GM23338 (cell line): ENCODE measurements around the gene DNAJC1. TPM values are rescaled to one million over a fixed set of nuclear protein-coding genes. Genes with fewer than 3 reads are reported as not detected.

Experiments
- ATAC-seq: fragments of 200-7000 bp; cut with Tn5 transposase; 3 replicates; pipeline ENCODE4 v1.9.1; 2020
- DNase-seq: peaks from one replicate; pipeline ENCODE4 v3.0.0-alpha.2; 2015; ENCODE audit warnings: low spot score
- H2AFZ ChIP-seq: fragments of 200-600 bp; sonication (generic); 2 replicates; pipeline ENCODE4 v1.8.0; 2016; ENCODE audit warnings: antibody characterized with exemption, mild to moderate bottlenecking, moderate library complexity
- H3F3A ChIP-seq: fragments of 200-600 bp; sonication (generic); replicated peaks from 2 replicates; pipeline ENCODE4 v1.8.0; 2017; ENCODE audit warnings: antibody characterized with exemption, mixed run types, low read depth
- H3K27ac ChIP-seq: fragments of 200-600 bp; sonication (generic); 2 replicates; pipeline ENCODE4 v1.6.1; 2016; ENCODE audit warnings: low read depth
- H3K27me3 ChIP-seq: fragments of 200-600 bp; sonication (generic); 2 replicates; pipeline ENCODE4 v1.8.0; 2016; ENCODE audit warnings: mild to moderate bottlenecking, mixed run types, moderate library complexity; ENCODE audit not compliant: insufficient read depth
- H3K36me3 ChIP-seq: fragments of 200-600 bp; sonication (generic); 2 replicates; pipeline ENCODE4 v1.8.0; 2016; ENCODE audit warnings: mild to moderate bottlenecking; ENCODE audit not compliant: insufficient read depth
- H3K4me1 ChIP-seq: fragments of 200-600 bp; sonication (generic); 2 replicates; pipeline ENCODE4 v1.8.0; 2016; ENCODE audit warnings: mild to moderate bottlenecking, moderate library complexity; ENCODE audit not compliant: insufficient read depth
- H3K4me2 ChIP-seq: fragments of 200-600 bp; sonication (generic); 2 replicates; pipeline ENCODE4 v1.7.1; 2017; ENCODE audit warnings: mixed run types
- H3K4me3 ChIP-seq: fragments of 200-600 bp; sonication (generic); 2 replicates; pipeline ENCODE4 v1.6.1; 2016; ENCODE audit warnings: mixed run types
- H3K79me2 ChIP-seq: fragments of 200-600 bp; sonication (generic); replicated peaks from 2 replicates; pipeline ENCODE4 v1.8.0; 2017; ENCODE audit warnings: mild to moderate bottlenecking; ENCODE audit not compliant: insufficient read depth
- H3K9me2 ChIP-seq: fragments of 200-600 bp; sonication (generic); 2 replicates; pipeline ENCODE4 v1.8.0; 2017; ENCODE audit not compliant: insufficient read depth
- H4K20me1 ChIP-seq: fragments of 200-600 bp; sonication (generic); replicated peaks from 2 replicates; pipeline ENCODE4 v1.8.0; 2017; ENCODE audit warnings: mild to moderate bottlenecking; ENCODE audit not compliant: insufficient read depth
- H3K27ac Mint-ChIP-seq: 2 replicates; pipeline ENCODE4 v1.8.0; 2020; ENCODE audit warnings: inconsistent platforms, mild to moderate bottlenecking, moderate library complexity, mixed read lengths
- H3K27me3 Mint-ChIP-seq: 3 replicates; pipeline ENCODE4 v1.8.0; 2022; ENCODE audit warnings: low read depth, mild to moderate bottlenecking, moderate library complexity, mixed read lengths, inconsistent platforms; ENCODE audit not compliant: insufficient read depth, poor library complexity
- H3K36me3 Mint-ChIP-seq: 3 replicates; pipeline ENCODE4 v1.8.0; 2021; ENCODE audit warnings: low read depth, mild to moderate bottlenecking, inconsistent platforms, moderate library complexity, mixed read lengths
- H3K4me1 Mint-ChIP-seq: 3 replicates; pipeline ENCODE4 v1.8.0; 2020; ENCODE audit warnings: mild to moderate bottlenecking, inconsistent platforms, mixed read lengths
- H3K4me3 Mint-ChIP-seq: 3 replicates; pipeline ENCODE4 v1.8.0; 2021; ENCODE audit warnings: moderate library complexity, mild to moderate bottlenecking, inconsistent platforms, mixed read lengths
- H3K9me3 Mint-ChIP-seq: 3 replicates; pipeline ENCODE4 v1.8.0; 2020; ENCODE audit warnings: moderate library complexity, mild to moderate bottlenecking, inconsistent platforms, mixed read lengths
- CREB1 ChIP-seq: fragments of 250-450 bp; sonication (Bioruptor Pico); IDR thresholded peaks from 2 replicates; pipeline ENCODE4 v1.5.0; 2020; ENCODE audit warnings: low read depth, mild to moderate bottlenecking, moderate library complexity
- CTCF ChIP-seq, 2 experiments: fragments of 200-600 bp in 1 of 2; sonication (generic) in 1 of 2; conservative IDR thresholded peaks; 2 replicates each; pipeline versions ENCODE4 v1.5.1 to v1.6.1; 2016 to 2017; ENCODE audit warnings: antibody characterized with exemption in 2 of 2, low read depth in 2 of 2, mild to moderate bottlenecking in 2 of 2, moderate library complexity in 1 of 2
- ETS1 ChIP-seq: IDR thresholded peaks from 2 replicates; pipeline ENCODE4 v1.6.1; 2016; ENCODE audit warnings: antibody characterized with exemption
- EZH2 ChIP-seq: fragments of 200-600 bp; sonication (generic); IDR thresholded peaks from one replicate; pipeline ENCODE4 v1.8.0; 2017; ENCODE audit warnings: antibody characterized with exemption, mild to moderate bottlenecking, low read depth; ENCODE audit not compliant: unreplicated experiment
- EZH2phosphoT487 ChIP-seq: fragments of 200-600 bp; sonication (generic); IDR thresholded peaks from one replicate; pipeline ENCODE4 v1.8.1; 2018; ENCODE audit warnings: antibody characterized with exemption; ENCODE audit not compliant: unreplicated experiment
- JUNB ChIP-seq: IDR thresholded peaks from one replicate; pipeline ENCODE4 v1.6.1; 2016; ENCODE audit warnings: antibody characterized with exemption; ENCODE audit not compliant: unreplicated experiment
- NANOG ChIP-seq: IDR thresholded peaks from 2 replicates; pipeline ENCODE4 v1.6.1; 2016; ENCODE audit warnings: antibody characterized with exemption, borderline replicate concordance
- POLR2AphosphoS5 ChIP-seq: IDR thresholded peaks from 2 replicates; pipeline ENCODE4 v1.6.1; 2016; ENCODE audit warnings: antibody characterized with exemption, low read depth
- REST ChIP-seq: IDR thresholded peaks from one replicate; pipeline ENCODE4 v1.6.1; 2018; ENCODE audit warnings: antibody characterized with exemption; ENCODE audit not compliant: unreplicated experiment
- STAT1 ChIP-seq: IDR thresholded peaks from one replicate; pipeline ENCODE4 v1.6.1; 2016; ENCODE audit warnings: antibody characterized with exemption; ENCODE audit not compliant: unreplicated experiment
- ZNF114 ChIP-seq: fragments of 250-450 bp; sonication (Bioruptor Pico); IDR thresholded peaks from 2 replicates; pipeline ENCODE4 v1.5.0; 2020; ENCODE audit warnings: mild to moderate bottlenecking, moderate library complexity
- ZNF331 ChIP-seq: fragments of 250-450 bp; sonication (Bioruptor Pico); IDR thresholded peaks from 2 replicates; pipeline ENCODE4 v1.5.0; 2020; ENCODE audit warnings: low read depth, mild to moderate bottlenecking, moderate library complexity
- ZNF462 ChIP-seq: fragments of 250-450 bp; sonication (Bioruptor Pico); IDR thresholded peaks from 2 replicates; pipeline ENCODE4 v1.5.0; 2020; ENCODE audit warnings: mild to moderate bottlenecking, moderate library complexity
- polyA plus RNA-seq: library from polyadenylated mRNA; unstranded; fragments of >200 nt; fragmentation: Nextera tagmentation; extraction: Ambion mirVana; gene quantifications from 2 replicates; pipeline ENCODE4 v1.2.1, GENCODE V29; 2016
- total RNA-seq: library from RNA; depleted of rRNA; stranded (reverse); fragments of >200 nt; shearing (Covaris generic); gene quantifications from 2 replicates; pipeline ENCODE4 v1.2.3, GENCODE V29; 2014

Gene DNAJC1
- total and polyA plus RNA-seq, 2 experiments from 2014 or later, result 38.6 to 45.3 TPM

GRCh38 chr10:21995557-21995956 lies 8.0 kb downstream of the DNAJC1 start:
- H3K4me2 ChIP-seq, result no peak overlapping the region
- H3K4me3 ChIP-seq, result no peak overlapping the region
- H3K9me2 ChIP-seq, result no peaks in the 10 kb centered on the region
- peaks cover 6% of the 10 kb centered on the region; the same call in 1 of the 3 replicates for H3K4me1 Mint-ChIP-seq
- peaks cover 11% of the 10 kb centered on the region; the same call in 1 of the 2 replicates for H3K79me2 ChIP-seq
- no peak for TF ChIP-seq ETS1
- TF ChIP-seq ZNF114 (CRISPR knock-in tag), result no peak
- no peak for TF ChIP-seq REST
- no peak for TF ChIP-seq EZH2
- no peak for TF ChIP-seq EZH2phosphoT487
- no peak for TF ChIP-seq ZNF331 (CRISPR knock-in tag)
- no peak for TF ChIP-seq JUNB
- TF ChIP-seq STAT1, result no peak
- no peak for TF ChIP-seq POLR2AphosphoS5
- no peak for TF ChIP-seq ZNF462 (CRISPR knock-in tag)
- no peak for TF ChIP-seq CREB1 (CRISPR knock-in tag)
- TF ChIP-seq NANOG, result no peak
- TF ChIP-seq CTCF (conservative IDR thresholded peaks at IDR 0.05; ENCODE audit: low read depth in 2 of 2), result no peak
- no peak overlapping the region for H2AFZ ChIP-seq
- H3K4me3 Mint-ChIP-seq, result no peak overlapping the region
- no peaks in the 10 kb centered on the region for H3K36me3 ChIP-seq
- H3K27ac Mint-ChIP-seq, result no peak overlapping the region
- H3K9me3 Mint-ChIP-seq, result peaks cover 2% of the 10 kb centered on the region; the same call in 1 of the 3 replicates
- DNase-seq, result no peak
- no peaks in the 10 kb centered on the region for H3K36me3 Mint-ChIP-seq
- ATAC-seq, result no peak
- H3K27ac ChIP-seq, result no peak overlapping the region
- no peaks in the 10 kb centered on the region for H4K20me1 ChIP-seq
- no peaks in the 10 kb centered on the region for H3K27me3 Mint-ChIP-seq
- H3F3A ChIP-seq, result no peaks in the 10 kb centered on the region
- no peaks in the 10 kb centered on the region for H3K4me1 ChIP-seq
- no peaks in the 10 kb centered on the region for H3K27me3 ChIP-seq
